Neural cell (in vitro differentiated cells): ENCODE measurements around the gene GRIN2C. TPM values are rescaled to one million over a fixed set of nuclear protein-coding genes. Genes with fewer than 3 reads are reported as not detected.

Experiments used
- H2AFZ ChIP-seq: fragments of 200-600, 300-800 bp; sonication (generic), shearing (Covaris generic); 2 replicates; pipeline ENCODE4 v1.6.0; 2014; ENCODE audit warnings: low read depth, mild to moderate bottlenecking, antibody characterized with exemption, low read length, moderate library complexity
- H3F3A ChIP-seq: fragments of 200-600 bp; shearing (Covaris generic); 2 replicates; pipeline ENCODE4 v1.6.1; 2016; ENCODE audit warnings: mild to moderate bottlenecking, moderate library complexity, mixed read lengths, antibody characterized with exemption, low read length; ENCODE audit not compliant: insufficient read depth, poor library complexity, severe bottlenecking
- H3K27ac ChIP-seq: fragments of 200-600, 300-800 bp; sonication (generic), shearing (Covaris generic); 2 replicates; pipeline ENCODE4 v1.5.1; 2014; ENCODE audit warnings: mild to moderate bottlenecking, low read length, moderate library complexity
- H3K27me3 ChIP-seq: fragments of 300-800, 200-600 bp; sonication (generic), shearing (Covaris generic); 2 replicates; pipeline ENCODE4 v1.6.0; 2014; ENCODE audit warnings: mild to moderate bottlenecking, low read depth, low read length, moderate library complexity; ENCODE audit not compliant: insufficient read depth
- H3K36me3 ChIP-seq: fragments of 300-800, 200-600 bp; sonication (generic), shearing (Covaris generic); 2 replicates; pipeline ENCODE4 v1.5.1; 2014; ENCODE audit warnings: mild to moderate bottlenecking, antibody characterized with exemption, low read length, moderate library complexity; ENCODE audit not compliant: insufficient read depth
- H3K4me2 ChIP-seq: fragments of 300-800, 200-600 bp; sonication (generic), shearing (Covaris generic); 2 replicates; pipeline ENCODE4 v1.6.0; 2014; ENCODE audit warnings: mild to moderate bottlenecking, low read length
- H3K4me3 ChIP-seq: fragments of 300-800, 200-600 bp; sonication (generic), shearing (Covaris generic); 2 replicates; pipeline ENCODE4 v1.5.1; 2014; ENCODE audit warnings: mild to moderate bottlenecking, low read length, moderate library complexity
- H3K79me2 ChIP-seq: fragments of 200-600 bp; shearing (Covaris generic); replicated peaks from 2 replicates; pipeline ENCODE4 v1.6.0; 2014; ENCODE audit warnings: mild to moderate bottlenecking, low read length, moderate library complexity; ENCODE audit not compliant: insufficient read depth
- H3K9ac ChIP-seq: fragments of 300-800, 200-600 bp; sonication (generic), shearing (Covaris generic); 2 replicates; pipeline ENCODE4 v1.6.1; 2016; ENCODE audit warnings: mild to moderate bottlenecking, low read length, mixed read lengths
- H3K9me2 ChIP-seq: fragments of 200-600 bp; shearing (Covaris generic); 2 replicates; pipeline ENCODE4 v1.6.1; 2016; ENCODE audit warnings: mild to moderate bottlenecking, low read length, mixed read lengths; ENCODE audit not compliant: insufficient read depth
- H3K9me3 ChIP-seq: fragments of 200-600, 300-800 bp; sonication (generic), shearing (Covaris generic); 2 replicates; pipeline ENCODE4 v1.6.1; 2016; ENCODE audit warnings: mild to moderate bottlenecking, mixed run types, low read length, moderate library complexity, mixed read lengths
- H4K20me1 ChIP-seq: fragments of 200-600 bp; shearing (Covaris generic); 2 replicates; pipeline ENCODE4 v1.6.1; 2016; ENCODE audit warnings: mild to moderate bottlenecking, mixed run types; ENCODE audit not compliant: insufficient read depth
- CTCF ChIP-seq: fragments of 450-650 bp; IDR thresholded peaks from 2 replicates; pipeline ENCODE4 v1.5.1; 2014; ENCODE audit warnings: antibody characterized with exemption, mild to moderate bottlenecking, moderate library complexity; ENCODE audit not compliant: poor library complexity, severe bottlenecking
- EP300 ChIP-seq: fragments of 450-650 bp; conservative IDR thresholded peaks from 2 replicates; pipeline ENCODE4 v1.6.1; 2014; ENCODE audit warnings: antibody characterized with exemption, mild to moderate bottlenecking, moderate library complexity; ENCODE audit not compliant: poor library complexity, severe bottlenecking
- EZH2 ChIP-seq: fragments of 200-600, 300-800 bp; shearing (Covaris generic), sonication (generic); IDR thresholded peaks from 2 replicates; pipeline ENCODE4 v1.6.1; 2014; ENCODE audit warnings: antibody characterized with exemption, low read length, borderline replicate concordance, mild to moderate bottlenecking; ENCODE audit not compliant: insufficient read depth, poor library complexity, severe bottlenecking
- MXI1 ChIP-seq: fragments of 450-650 bp; conservative IDR thresholded peaks from 2 replicates; pipeline ENCODE4 v1.6.1; 2014; ENCODE audit warnings: antibody characterized with exemption, mild to moderate bottlenecking; ENCODE audit not compliant: poor library complexity, severe bottlenecking
- POLR2AphosphoS5 ChIP-seq: IDR thresholded peaks from 2 replicates; pipeline ENCODE4 v1.6.1; 2012
- RAD21 ChIP-seq: fragments of 450-650 bp; conservative IDR thresholded peaks from 2 replicates; pipeline ENCODE4 v1.6.1; 2014; ENCODE audit warnings: antibody characterized with exemption, mild to moderate bottlenecking, moderate library complexity
- REST ChIP-seq: IDR thresholded peaks from 2 replicates; pipeline ENCODE4 v1.6.1; 2012; ENCODE audit warnings: borderline replicate concordance
- SMC3 ChIP-seq: fragments of 450-650 bp; conservative IDR thresholded peaks from 2 replicates; pipeline ENCODE4 v1.6.1; 2014; ENCODE audit warnings: antibody characterized with exemption, mild to moderate bottlenecking, moderate library complexity; ENCODE audit not compliant: poor library complexity
- TAF1 ChIP-seq: IDR thresholded peaks from 2 replicates; pipeline ENCODE4 v1.6.1; 2012; ENCODE audit warnings: low read depth
- polyA plus RNA-seq: library from polyadenylated mRNA; depleted of rRNA; stranded (reverse); fragments of >200 nt; gene quantifications from 2 replicates; pipeline ENCODE4 v1.2.3, GENCODE V29; 2014

The GRIN2C gene
- polyA plus RNA-seq, 1 donor from 2014 or later = 0.04 TPM

- Histone ChIP-seq H3K9me2 (no peaks in the 10 kb centered on the region), H4K20me1 (no peaks in the 10 kb centered on the region), H3K4me2 (no peak overlapping the region), H3K36me3 (no peaks in the 10 kb centered on the region), H3K27ac (no peak overlapping the region), H3K9me3 (no peaks in the 10 kb centered on the region), H2AFZ (no peak overlapping the region), H3K9ac (no peak overlapping the region), H3K4me3 (no peak overlapping the region), H3F3A (no peaks in the 10 kb centered on the region), H3K27me3 (peaks cover 28% of the 10 kb centered on the region), H3K79me2 (no peaks in the 10 kb centered on the region)
- TF ChIP-seq TAF1 (no peak), CTCF (no peak), MXI1 (no peak), SMC3 (no peak), EP300 (no peak)
These were observed 17.5 kb downstream of the GRIN2C start for GRCh38 chr17:74842146-74842598.

- H3K36me3 ChIP-seq = no peaks in the 10 kb centered on the region
- H3K9me2 ChIP-seq = no peaks in the 10 kb centered on the region
- H3F3A ChIP-seq = no peaks in the 10 kb centered on the region
- no peak overlapping the region for H3K4me3 ChIP-seq
- peaks cover 28% of the 10 kb centered on the region for H3K27me3 ChIP-seq
- H3K27ac ChIP-seq = no peak overlapping the region
- TF ChIP-seq RAD21 = no peak
- no peak for TF ChIP-seq TAF1
- TF ChIP-seq SMC3 = no peak
- TF ChIP-seq CTCF = no peak
- no peak for TF ChIP-seq EP300
- TF ChIP-seq MXI1 = no peak
- no peak for TF ChIP-seq EZH2
- no peak for TF ChIP-seq REST
- no peak for TF ChIP-seq POLR2AphosphoS5
- no peak overlapping the region for H3K4me2 ChIP-seq
- H2AFZ ChIP-seq = no peak overlapping the region
- no peaks in the 10 kb centered on the region for H3K79me2 ChIP-seq
- H3K9me3 ChIP-seq = no peaks in the 10 kb centered on the region
- no peak overlapping the region for H3K9ac ChIP-seq
- H4K20me1 ChIP-seq = no peaks in the 10 kb centered on the region
These were observed 18.6 kb downstream of the GRIN2C start for GRCh38 chr17:74840989-74841666.
